GM19193 (cell line): ENCODE measurements around the gene SIGLEC5.
"Not testable (repeated sequence)": the region's sequence is repeated elsewhere in the genome, so short reads cannot be mapped to it uniquely, and the experiment has no call there.

Experiments
- POLR2A ChIP-seq: IDR thresholded peaks from 4 replicates; pipeline ENCODE4 v1.6.1; 2011; ENCODE audit not compliant: insufficient read depth, insufficient read length; ENCODE audit errors: extremely low read depth

Gene SIGLEC5

GRCh38 chr19:51630315-51630714, at the start of gene SIGLEC5:
SIGLEC5 (minus strand) TSS chr19:51630401; CDS start chr19:51630335, 66 bp downstream.
- TF ChIP-seq POLR2A: not testable (repeated sequence)

GRCh38 chr19:51676566-51677083, 46.4 kb upstream of the SIGLEC5 start:
- no peak for TF ChIP-seq POLR2A

GRCh38 chr19:51668216-51668615, 38.0 kb upstream of the SIGLEC5 start:
- no peak for TF ChIP-seq POLR2A

- no peak for TF ChIP-seq POLR2A
These were observed 34.8 kb upstream of the SIGLEC5 start for GRCh38 chr19:51664997-51665396.

GRCh38 chr19:51664131-51664530, 33.9 kb upstream of the SIGLEC5 start:
- TF ChIP-seq POLR2A: no peak

GRCh38 chr19:51663650-51664049, 33.4 kb upstream of the SIGLEC5 start:
- TF ChIP-seq POLR2A: no peak

- no peak for TF ChIP-seq POLR2A
These were observed 30.9 kb upstream of the SIGLEC5 start for GRCh38 chr19:51660975-51661600.

- no peak for TF ChIP-seq POLR2A
These were observed 24.6 kb upstream of the SIGLEC5 start for GRCh38 chr19:51654783-51655182.

- TF ChIP-seq POLR2A: no peak
These were observed 23.0 kb upstream of the SIGLEC5 start for GRCh38 chr19:51653162-51653561.

GRCh38 chr19:51652266-51652665, 22.1 kb upstream of the SIGLEC5 start:
- no peak for TF ChIP-seq POLR2A

GRCh38 chr19:51651216-51651846, 21.1 kb upstream of the SIGLEC5 start:
- no peak for TF ChIP-seq POLR2A

- TF ChIP-seq POLR2A: no peak
These were observed 17.1 kb upstream of the SIGLEC5 start for GRCh38 chr19:51647318-51647717.

GRCh38 chr19:51646730-51647129, 16.5 kb upstream of the SIGLEC5 start, which contains the start of gene SIGLEC14:
SIGLEC14 (minus strand) TSS chr19:51646825; CDS start chr19:51646759, 66 bp downstream.
- not testable (repeated sequence) for TF ChIP-seq POLR2A

- no peak for TF ChIP-seq POLR2A
These were observed 14.6 kb upstream of the SIGLEC5 start for GRCh38 chr19:51644636-51645271.

- no peak for TF ChIP-seq POLR2A
These were observed 11.4 kb upstream of the SIGLEC5 start for GRCh38 chr19:51641648-51642047.

- no peak for TF ChIP-seq POLR2A
These were observed 10.2 kb upstream of the SIGLEC5 start for GRCh38 chr19:51640386-51640785.
